HG03060 (cell line): ENCODE data around the gene TSPAN1.
"Not testable (repeated sequence)": the region's sequence is repeated elsewhere in the genome, so short reads cannot be mapped to it uniquely, and the experiment has no call there.

ENCODE experiments used
- ATAC-seq: cut with Tn5 transposase; IDR thresholded peaks from one replicate; pipeline ENCODE4 v1.9.1; 2021; ENCODE audit warnings: low read depth, moderate number of reproducible peaks; ENCODE audit not compliant: unreplicated experiment

Gene TSPAN1

GRCh38 chr1:46205791-46206190 lies 30.9 kb downstream of the TSPAN1 start:
- no peak for ATAC-seq

DNA sequence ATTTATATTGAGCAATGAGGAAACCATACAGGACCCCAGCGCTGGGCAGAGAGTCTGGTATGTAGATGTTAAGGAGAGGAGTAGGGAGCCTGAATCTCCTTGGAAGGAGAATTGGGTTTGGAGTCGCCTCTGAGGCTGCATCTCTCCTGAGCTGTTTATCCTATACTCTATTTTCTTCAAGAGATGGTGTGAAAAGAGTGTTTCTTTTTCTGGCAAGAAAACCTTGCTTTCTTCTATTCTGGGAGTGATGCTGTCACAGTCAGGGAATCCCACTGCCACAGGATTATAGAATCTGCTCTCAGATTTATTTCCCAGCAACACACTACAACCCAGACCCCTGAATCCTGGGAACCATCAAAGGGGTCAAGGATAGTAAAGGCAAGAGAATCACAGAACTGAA lies 31.5 kb downstream of the TSPAN1 start:
- ATAC-seq = no peak

DNA sequence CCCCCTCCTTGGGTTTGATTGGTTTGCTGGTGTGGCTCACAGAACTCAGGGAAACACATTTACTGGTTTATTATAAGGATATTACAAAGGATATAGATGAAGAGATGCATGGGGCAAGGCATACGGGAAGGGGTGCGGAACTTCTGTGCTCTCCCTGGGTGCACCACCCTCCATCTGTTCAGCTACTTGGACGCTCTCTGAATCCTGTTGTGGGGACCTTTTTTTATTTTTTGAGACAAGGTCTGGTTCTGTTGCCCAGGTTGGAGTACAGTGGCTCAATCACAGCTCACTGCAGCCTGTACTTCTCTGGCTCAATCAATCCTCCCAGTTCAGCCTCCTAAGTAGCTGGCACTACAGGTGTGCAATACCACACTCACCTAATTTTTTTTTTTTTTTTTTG lies 35.7 kb downstream of the TSPAN1 start:
- ATAC-seq = no peak

DNA sequence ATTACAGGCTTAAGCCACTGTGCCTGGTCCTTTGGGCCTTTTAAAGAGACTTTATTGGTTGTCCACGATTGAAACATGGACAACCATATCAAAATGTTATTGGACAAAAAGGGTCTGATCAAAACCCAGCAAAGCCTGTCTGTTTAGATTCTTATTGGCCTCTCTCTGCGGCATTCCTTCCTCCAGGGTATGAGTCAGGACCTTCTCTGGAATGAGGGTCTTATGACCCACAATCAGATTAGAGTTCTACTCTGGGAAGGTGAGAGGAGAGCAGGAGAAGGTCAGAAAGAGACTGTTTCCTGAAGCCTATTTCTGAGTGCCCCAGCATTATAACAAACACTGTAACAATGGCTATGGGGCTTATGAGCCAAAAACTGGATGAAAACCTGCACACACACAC lies 36.2 kb downstream of the TSPAN1 start:
- no peak for ATAC-seq

DNA sequence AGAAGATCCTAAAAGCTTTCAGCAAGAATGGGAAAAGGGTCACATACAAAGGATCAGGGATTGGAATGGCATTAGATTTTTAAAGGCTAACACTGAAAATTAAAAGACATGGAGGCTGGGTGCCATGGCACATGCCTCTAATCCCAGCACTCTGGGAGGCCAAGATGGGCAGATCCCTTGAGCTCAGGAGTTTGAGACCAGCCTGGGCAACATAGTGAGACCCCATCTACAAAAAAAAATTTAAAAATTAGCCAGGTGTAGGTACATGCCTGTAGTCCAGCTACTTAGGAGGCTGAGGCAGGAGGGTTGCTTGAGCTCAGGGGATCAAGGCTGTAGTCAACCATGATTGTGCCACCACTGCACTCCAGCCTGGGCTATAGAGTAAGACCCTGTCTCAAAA lies 40.6 kb downstream of the TSPAN1 start:
- ATAC-seq = no peak

DNA sequence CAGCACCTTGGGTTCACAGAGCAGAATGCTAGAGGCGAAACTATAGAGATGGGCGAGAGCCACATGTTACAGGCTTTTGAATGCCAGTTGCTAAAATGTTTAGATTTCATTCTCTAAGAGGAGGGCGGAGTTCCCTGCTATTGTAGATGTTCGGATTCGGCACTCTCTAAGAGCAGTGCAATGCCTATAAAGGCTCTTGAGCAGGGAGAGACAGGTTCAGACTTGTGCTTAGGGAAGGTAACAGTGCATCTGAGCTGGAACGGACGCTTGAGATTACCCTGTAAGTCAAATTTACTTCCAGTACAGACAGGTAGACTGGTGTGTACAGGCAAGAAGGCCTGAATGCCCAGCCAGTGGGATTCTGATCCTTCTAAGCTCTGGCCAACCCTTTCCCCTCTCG lies 43.6 kb downstream of the TSPAN1 start:
- no peak for ATAC-seq

DNA sequence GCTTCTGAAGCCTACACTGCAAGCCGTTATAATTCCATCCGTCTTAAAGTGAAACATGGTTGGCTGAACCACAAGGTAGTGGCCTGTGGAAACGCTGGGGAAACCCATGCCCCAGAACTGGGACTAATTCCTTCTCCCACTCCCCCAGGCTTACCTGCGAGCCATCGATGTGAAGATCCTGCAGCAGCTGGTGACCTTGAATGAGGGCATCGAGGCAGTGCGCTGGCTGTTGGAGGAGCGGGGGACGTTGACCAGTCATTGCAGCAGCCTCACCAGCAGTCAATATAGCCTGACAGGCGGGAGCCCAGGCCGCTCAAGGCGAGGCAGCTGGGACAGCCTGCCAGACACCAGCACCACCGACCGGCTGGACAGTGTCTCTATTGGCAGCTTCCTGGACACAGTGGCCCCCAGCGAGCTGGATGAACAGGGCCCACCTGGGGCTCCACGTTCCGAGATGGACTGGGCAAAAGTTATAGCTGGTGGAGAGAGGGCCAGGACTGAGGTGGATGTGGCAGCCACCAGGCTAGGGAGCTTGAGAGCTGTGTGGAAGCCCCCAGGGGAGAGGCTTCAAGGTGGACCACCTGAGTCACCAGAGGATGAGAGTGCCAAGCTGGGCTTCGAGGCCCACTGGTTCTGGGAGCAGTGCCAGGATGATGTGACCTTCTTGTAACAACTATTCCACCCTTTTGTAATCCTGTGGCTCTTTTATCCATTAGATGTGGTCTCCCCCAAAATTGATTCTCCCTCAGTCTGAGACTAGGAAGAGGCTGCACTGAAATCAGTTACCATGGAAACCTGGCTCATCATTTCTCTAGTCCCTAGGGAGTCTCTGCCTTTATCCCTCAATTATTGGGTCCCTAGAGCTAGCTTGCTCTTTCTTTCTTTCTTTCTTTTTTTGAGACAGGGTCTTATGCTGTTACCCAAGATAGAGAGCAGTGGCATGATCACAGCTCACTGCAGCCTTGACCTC lies 44.9 kb downstream of the TSPAN1 start:
- ATAC-seq = no peak

GRCh38 chr1:46220808-46221207 lies 45.9 kb downstream of the TSPAN1 start:
- no peak for ATAC-seq

DNA sequence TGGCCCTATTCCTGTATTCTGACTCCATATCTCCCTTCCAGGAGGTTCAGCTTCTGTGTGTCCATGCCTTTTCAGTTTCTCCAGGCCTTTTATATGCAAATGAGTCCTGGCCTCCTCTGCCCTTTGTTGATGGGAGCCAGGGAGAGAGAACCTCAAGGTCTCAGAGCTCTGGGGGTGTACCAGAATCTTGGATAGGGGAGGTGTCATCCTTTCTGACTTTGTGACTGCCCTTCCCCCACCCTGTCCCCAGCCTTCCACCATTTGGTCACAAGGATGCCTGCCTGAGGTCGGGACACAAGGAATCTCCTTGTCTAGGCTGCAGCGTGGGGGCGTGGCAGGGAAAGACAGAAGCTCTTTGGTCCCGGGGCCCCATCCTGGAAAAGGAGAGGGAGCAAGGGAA lies 46.9 kb downstream of the TSPAN1 start:
- no peak for ATAC-seq

GRCh38 chr1:46223055-46223454 lies 48.2 kb downstream of the TSPAN1 start:
- ATAC-seq = not testable (repeated sequence)

DNA sequence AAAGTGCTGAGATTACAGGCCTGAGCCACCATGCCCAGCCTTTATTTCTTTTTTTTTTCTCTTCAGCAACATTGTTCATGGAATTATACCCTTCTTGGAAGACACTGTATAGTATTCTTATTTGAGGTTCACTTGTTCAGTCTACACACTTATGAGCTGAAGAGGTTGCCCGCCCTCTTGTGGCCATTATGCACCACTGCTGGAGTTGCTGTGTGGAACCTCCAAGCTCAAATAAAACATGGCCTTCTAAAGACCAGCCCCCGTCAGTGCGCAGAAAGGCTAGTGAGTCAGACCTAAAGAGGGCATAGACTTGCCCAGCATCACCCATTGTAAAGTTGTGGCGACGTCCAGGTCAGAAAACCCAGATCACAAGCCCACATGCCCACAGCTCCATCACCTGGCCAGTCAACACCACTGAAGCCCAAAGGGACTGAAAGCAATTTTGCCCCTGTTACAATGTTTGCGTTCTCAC lies 48.6 kb downstream of the TSPAN1 start:
- ATAC-seq = no peak

- ATAC-seq = no peak
These were observed 50.1 kb downstream of the TSPAN1 start for GRCh38 chr1:46224966-46225365.

DNA sequence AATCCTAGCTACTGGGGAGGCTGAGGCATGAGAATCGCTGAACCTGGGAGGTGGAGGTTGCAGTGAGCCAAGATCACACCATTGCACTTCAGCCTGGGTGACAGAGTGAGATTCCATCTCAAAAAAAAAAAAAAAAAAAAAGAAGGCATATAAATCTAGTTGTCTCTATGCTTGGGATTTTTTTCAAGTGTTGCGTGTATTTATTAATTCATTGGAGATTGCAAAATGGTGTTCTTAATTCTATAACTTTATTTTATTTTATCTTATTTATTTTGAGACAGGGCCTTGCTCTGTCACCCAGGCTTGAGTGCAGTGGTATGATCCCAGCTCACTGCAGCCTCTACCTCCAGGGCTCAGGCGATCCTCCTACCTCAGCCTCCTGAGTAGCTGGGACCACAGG lies 56.3 kb downstream of the TSPAN1 start:
- ATAC-seq = not testable (repeated sequence)
